Skeletal muscle satellite cell (primary cell): ENCODE results near the gene OBSL1.

Experiments
- H3K27me3 ChIP-seq: 2 replicates; pipeline ENCODE4 v1.7.0; 2013; ENCODE audit warnings: low read length; ENCODE audit not compliant: control insufficient read depth, insufficient read depth
- H3K36me3 ChIP-seq: 2 replicates; pipeline ENCODE4 v1.7.0; 2013; ENCODE audit warnings: mild to moderate bottlenecking, control low read depth, low read length; ENCODE audit not compliant: insufficient read depth
- H3K4me1 ChIP-seq: 2 replicates; pipeline ENCODE4 v1.7.0; 2013; ENCODE audit warnings: low read length; ENCODE audit not compliant: control insufficient read depth, insufficient read depth
- H3K4me2 ChIP-seq: 2 replicates; pipeline ENCODE4 v1.7.0; 2013; ENCODE audit warnings: mild to moderate bottlenecking, low read length
- H3K4me3 ChIP-seq: 2 replicates; pipeline ENCODE4 v1.7.0; 2013; ENCODE audit warnings: low read length
- H3K9ac ChIP-seq: 2 replicates; pipeline ENCODE4 v1.7.0; 2013; ENCODE audit warnings: mild to moderate bottlenecking, low read depth, low read length, moderate library complexity
- H3K9me3 ChIP-seq: replicated peaks from 2 replicates; pipeline ENCODE4 v1.7.0; 2013; ENCODE audit warnings: mild to moderate bottlenecking, control low read depth, low read length

Gene OBSL1

GRCh38 chr2:219572237-219573001 is 1.1 kb upstream of the OBSL1 start, which contains the start of gene INHA:
TSS of gene INHA (plus strand) at chr2:219572310. CDS start at chr2:219572375, 65 bp downstream.
- Histone ChIP-seq H3K9me3 (no peaks in the 10 kb centered on the region), H3K9ac (peak within 1 kb of the TSS; percentile 91), H3K27me3 (peaks cover 27% of the 10 kb centered on the region), H3K4me2 (peak within 1 kb of the TSS; percentile 95), H3K4me1 (peaks cover 15% of the 10 kb centered on the region), H3K4me3 (peak within 1 kb of the TSS; percentile 91), H3K36me3 (peaks cover 15% of the 10 kb centered on the region)

GRCh38 chr2:219570924-219571310 is 422 bp downstream of the OBSL1 start:
- peaks cover 21% of the 10 kb centered on the region for H3K36me3 ChIP-seq
- no peaks in the 10 kb centered on the region for H3K9me3 ChIP-seq
- H3K4me2 ChIP-seq: peak overlapping the region; percentile 95
- peak overlapping the region; percentile 91 for H3K4me3 ChIP-seq
- H3K27me3 ChIP-seq: peaks cover 13% of the 10 kb centered on the region
- peak overlapping the region; percentile 91 for H3K9ac ChIP-seq
- peaks cover 15% of the 10 kb centered on the region for H3K4me1 ChIP-seq

GRCh38 chr2:219570194-219570923 is 980 bp downstream of the OBSL1 start:
- Histone ChIP-seq H3K4me2 (peak overlapping the region; percentile 95), H3K27me3 (peaks cover 7% of the 10 kb centered on the region), H3K9ac (peak overlapping the region; percentile 91), H3K4me1 (peaks cover 15% of the 10 kb centered on the region), H3K4me3 (peak overlapping the region; percentile 91), H3K36me3 (peaks cover 21% of the 10 kb centered on the region), H3K9me3 (no peaks in the 10 kb centered on the region)

DNA sequence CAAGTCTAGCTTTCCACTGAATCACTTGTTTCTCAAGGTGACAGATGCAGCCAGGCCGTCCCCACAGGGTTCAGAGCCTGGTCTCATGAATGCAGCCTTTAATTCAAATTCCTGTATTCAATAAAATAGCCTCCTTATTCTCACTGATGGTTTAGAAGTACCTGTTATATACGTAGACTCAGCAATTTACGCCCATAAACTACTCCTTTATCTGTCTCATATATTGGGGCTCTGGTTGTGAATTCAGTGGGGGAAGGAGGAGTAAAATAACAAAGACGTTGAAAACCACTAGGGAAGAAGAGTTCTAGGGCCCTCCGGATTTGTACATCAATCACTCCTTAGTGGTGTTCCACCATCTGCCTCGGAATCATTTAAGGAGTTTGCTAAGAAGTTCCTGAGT is 1.7 kb downstream of the OBSL1 start:
- Histone ChIP-seq H3K27me3 (peaks cover under 1% of the 10 kb centered on the region), H3K9me3 (no peaks in the 10 kb centered on the region), H3K36me3 (peaks cover 22% of the 10 kb centered on the region), H3K9ac (no peak overlapping the region), H3K4me1 (peaks cover 15% of the 10 kb centered on the region), H3K4me2 (peak overlapping the region; percentile 95), H3K4me3 (no peak overlapping the region)

- H3K9me3 ChIP-seq: no peaks in the 10 kb centered on the region
- H3K4me1 ChIP-seq: peaks cover 15% of the 10 kb centered on the region
- no peaks in the 10 kb centered on the region for H3K27me3 ChIP-seq
- no peak overlapping the region for H3K4me3 ChIP-seq
- no peak overlapping the region for H3K9ac ChIP-seq
- H3K36me3 ChIP-seq: peaks cover 24% of the 10 kb centered on the region
- no peak overlapping the region for H3K4me2 ChIP-seq
Observed at GRCh38 chr2:219569041-219569440, 2.3 kb downstream of the OBSL1 start.

- H3K4me2 ChIP-seq: no peak overlapping the region
- H3K36me3 ChIP-seq: peaks cover 24% of the 10 kb centered on the region
- H3K9ac ChIP-seq: no peak overlapping the region
- H3K4me3 ChIP-seq: no peak overlapping the region
- no peaks in the 10 kb centered on the region for H3K27me3 ChIP-seq
- H3K9me3 ChIP-seq: no peaks in the 10 kb centered on the region
- H3K4me1 ChIP-seq: peaks cover 15% of the 10 kb centered on the region
Observed at GRCh38 chr2:219567791-219568361, 3.5 kb downstream of the OBSL1 start.

GRCh38 chr2:219567131-219567530 is 4.2 kb downstream of the OBSL1 start:
- Histone ChIP-seq H3K4me3 (no peak overlapping the region), H3K4me2 (no peak overlapping the region), H3K27me3 (no peaks in the 10 kb centered on the region), H3K4me1 (peaks cover 15% of the 10 kb centered on the region), H3K9me3 (no peaks in the 10 kb centered on the region), H3K9ac (no peak overlapping the region), H3K36me3 (peaks cover 24% of the 10 kb centered on the region)

DNA sequence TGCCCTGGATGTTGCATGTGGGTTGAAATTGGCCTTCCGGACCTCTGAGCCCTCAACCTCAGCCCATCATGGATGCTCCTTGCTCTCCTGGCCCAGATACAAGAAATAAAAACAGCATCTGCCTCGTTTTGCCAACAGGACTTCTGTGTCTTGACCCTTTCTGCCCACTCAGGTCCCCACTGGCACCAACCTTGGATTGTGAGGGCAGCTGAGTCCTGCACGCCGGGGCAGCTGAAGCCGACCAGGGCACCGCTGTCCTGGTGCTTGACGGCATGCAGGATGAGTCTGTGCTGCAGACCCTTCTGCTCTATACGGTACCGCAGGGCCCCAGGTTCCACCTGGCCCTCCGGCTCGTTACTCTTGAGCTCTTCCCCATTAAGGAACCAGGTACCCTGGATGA is 4.7 kb downstream of the OBSL1 start:
- H3K36me3 ChIP-seq: peaks cover 24% of the 10 kb centered on the region
- no peak overlapping the region for H3K4me3 ChIP-seq
- H3K4me2 ChIP-seq: no peak overlapping the region
- no peaks in the 10 kb centered on the region for H3K27me3 ChIP-seq
- peaks cover 12% of the 10 kb centered on the region for H3K4me1 ChIP-seq
- H3K9ac ChIP-seq: no peak overlapping the region
- no peaks in the 10 kb centered on the region for H3K9me3 ChIP-seq

- H3K27me3 ChIP-seq: no peaks in the 10 kb centered on the region
- H3K36me3 ChIP-seq: peaks cover 24% of the 10 kb centered on the region
- peaks cover 10% of the 10 kb centered on the region for H3K4me1 ChIP-seq
- H3K4me3 ChIP-seq: no peak overlapping the region
- no peaks in the 10 kb centered on the region for H3K9me3 ChIP-seq
- H3K9ac ChIP-seq: no peak overlapping the region
- no peak overlapping the region for H3K4me2 ChIP-seq
Observed at GRCh38 chr2:219565130-219566080, 5.9 kb downstream of the OBSL1 start.

- Histone ChIP-seq H3K4me3 (no peak overlapping the region), H3K36me3 (peaks cover 14% of the 10 kb centered on the region), H3K27me3 (no peaks in the 10 kb centered on the region), H3K9me3 (no peaks in the 10 kb centered on the region), H3K9ac (no peak overlapping the region), H3K4me1 (no peaks in the 10 kb centered on the region), H3K4me2 (no peak overlapping the region)
Observed at GRCh38 chr2:219563271-219563928, 7.9 kb downstream of the OBSL1 start.
